ENCODE results near the gene EXOC6B.
"Not testable (repeated sequence)": the region's sequence is repeated elsewhere in the genome, so short reads cannot be mapped to it uniquely, and the experiment has no call there.

Gene EXOC6B

DNA sequence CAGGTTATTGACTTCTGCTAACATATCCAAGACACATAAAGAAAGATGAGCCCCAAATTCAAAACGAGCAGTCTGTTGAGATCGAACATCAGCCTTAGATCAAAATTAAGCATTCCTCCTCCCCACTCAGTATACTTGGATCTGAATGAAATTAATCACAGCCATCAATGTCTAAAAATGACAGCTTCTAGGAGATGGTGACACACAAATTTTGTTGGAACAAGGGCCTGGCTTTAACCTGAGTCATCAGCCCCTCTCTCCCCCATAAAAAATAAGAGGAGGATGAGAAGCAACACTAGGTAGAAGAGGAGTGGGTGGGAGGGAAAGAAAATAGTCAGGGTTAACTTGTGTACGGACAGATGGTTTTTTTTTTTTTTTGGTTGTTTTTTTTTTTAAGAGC is 223.1 kb downstream of the EXOC6B start:
- no peak for DNase-seq

DNA sequence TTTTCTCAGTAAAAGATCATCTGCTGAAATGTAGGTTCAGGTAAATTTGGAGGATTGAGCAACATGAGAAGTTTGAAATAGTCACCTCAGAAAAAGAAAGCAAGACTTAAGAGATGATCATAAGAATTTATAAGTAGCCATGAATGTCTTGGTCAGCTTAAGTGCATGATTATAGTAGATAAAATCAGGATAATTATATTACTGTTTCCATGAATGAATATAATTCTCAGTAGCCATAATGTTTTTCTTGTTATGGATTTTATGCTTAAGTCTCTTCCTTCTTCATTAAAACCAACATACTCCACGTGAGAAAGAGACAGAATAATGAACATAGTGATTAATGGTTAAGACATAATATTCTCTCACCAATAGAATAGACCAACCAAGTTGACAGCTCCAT is 223.7 kb downstream of the EXOC6B start:
- no peak for DNase-seq

DNA sequence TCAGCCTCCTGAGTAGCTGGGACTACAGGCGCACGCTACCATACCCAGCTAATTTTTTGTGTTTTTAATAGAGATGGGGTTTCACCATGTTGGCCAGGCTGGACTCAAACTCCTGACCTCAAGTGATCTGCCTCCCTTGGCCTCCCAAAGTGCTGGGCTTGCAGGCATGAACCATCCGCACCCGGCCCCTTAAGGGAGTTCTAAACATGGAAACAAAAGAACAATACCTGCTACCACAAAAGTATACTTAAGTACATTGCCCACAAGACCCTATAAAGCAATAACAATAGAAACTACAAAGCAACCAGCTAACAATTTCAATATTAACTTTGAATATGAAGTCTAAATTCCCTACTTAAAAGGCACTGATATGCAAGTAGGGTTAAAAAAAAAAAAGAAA is 242.0 kb downstream of the EXOC6B start:
- DNase-seq = not testable (repeated sequence)

DNA sequence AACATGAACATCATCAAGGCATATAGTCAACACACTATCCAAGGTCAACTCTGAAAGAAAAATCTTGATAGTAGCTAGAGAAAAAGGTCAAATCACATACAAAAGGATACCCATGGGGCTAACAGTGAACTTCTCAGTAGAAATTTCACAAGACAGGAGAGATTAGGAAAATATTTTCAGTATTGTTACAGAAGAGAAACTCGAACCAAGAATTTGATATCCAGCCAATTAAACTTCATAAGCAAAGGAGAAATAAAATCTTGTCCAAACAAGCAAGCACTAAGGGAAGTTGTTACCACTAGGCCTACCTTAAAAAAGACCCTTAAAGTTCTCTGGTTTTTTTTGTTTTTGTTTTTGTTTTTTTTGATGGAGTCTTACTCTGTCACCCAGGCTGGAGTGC is 242.5 kb downstream of the EXOC6B start:
- DNase-seq = no peak

DNA sequence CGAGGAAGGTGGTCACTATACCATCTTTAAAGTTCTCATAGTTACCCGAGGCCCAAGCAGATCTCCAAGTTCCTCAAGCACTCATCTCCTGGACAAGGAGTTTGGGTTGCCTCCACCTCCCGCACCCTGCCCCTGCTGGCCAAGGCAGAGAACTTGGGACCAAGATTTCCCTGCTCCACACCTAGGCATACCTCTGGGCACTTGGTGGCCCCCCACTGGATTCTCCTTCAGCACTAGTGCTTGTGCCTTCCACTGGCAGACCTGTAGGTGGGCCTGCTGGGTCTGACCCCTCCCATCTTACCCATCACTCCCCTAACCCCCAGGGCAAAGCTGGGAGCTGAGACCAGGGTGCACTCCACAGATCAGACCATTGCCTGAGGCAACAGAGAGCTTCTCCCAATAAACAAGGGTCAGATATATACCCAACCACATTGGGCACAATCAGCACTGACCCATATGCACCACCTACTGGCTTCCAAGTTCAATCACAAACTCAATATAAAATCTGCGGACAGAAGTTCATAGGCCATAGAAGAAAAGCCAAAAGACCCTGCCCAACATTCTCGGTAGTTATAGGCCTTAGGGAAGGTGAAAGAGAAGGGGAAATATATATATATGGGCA is 244.2 kb downstream of the EXOC6B start:
- no peak for DNase-seq

DNA sequence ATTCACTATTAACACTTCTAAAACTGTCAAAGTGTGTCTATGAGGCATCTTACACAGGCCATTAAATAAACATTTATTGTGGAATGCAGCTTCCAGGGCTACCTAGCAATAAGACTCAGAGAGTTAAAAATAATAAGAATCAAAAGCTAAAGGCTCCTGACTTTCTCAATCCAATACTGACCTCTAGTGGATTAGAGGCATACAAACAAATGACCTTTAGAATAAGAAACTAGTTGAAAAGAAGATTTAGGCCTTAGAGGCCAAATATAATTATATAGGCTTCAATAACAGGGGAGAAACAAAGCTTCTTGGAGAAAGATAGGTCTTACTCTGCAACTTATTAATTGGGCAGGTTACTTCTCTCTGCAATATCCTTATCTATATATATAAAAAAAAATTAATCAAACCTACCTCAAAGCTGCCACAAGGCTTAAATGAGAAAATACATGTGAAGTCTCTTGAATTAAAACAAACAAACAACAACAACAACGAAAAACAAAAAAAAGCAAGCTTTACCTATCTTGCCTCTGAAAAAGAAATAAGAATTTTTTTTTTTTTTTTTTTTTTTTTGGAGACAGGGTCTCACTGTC is 246.1 kb downstream of the EXOC6B start:
- no peak for DNase-seq

DNA sequence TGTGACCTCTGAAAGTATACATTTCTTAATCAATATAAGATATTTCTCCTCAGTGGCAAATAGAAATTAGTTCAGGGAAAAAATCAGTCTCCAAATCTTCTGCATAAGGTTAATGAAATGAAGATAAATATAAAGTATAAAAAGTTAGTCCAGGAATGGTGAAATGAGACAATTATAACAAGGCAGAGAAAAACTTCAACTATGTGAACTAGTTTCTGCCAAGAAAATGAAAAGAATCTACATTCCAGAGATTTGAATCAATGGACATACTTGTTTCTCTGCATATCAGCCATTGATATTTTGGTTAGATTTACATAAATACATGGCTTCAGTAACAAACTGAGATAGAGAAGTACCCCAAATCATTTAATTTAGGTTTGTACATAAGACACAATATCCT is 249.0 kb downstream of the EXOC6B start:
- DNase-seq = no peak

DNA sequence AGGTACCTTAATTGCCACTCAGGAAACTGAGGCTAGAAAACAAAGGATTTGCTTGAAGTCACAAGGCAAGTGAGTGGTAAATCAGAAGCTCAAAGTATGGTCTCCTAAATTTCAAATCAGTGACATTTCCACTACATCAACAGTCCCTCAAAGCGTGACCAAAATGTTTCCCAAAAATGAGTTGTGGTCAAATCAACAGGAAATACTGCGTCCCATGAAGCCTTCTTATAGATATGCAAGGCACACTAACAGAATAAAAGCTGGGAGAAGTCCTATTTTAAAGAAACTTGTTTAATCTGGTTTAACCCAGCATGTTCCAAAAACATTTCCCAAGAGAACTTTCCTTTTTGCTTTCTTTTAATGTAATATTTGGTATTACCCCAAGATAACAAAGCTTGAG is 249.4 kb downstream of the EXOC6B start:
- DNase-seq = no peak

DNA sequence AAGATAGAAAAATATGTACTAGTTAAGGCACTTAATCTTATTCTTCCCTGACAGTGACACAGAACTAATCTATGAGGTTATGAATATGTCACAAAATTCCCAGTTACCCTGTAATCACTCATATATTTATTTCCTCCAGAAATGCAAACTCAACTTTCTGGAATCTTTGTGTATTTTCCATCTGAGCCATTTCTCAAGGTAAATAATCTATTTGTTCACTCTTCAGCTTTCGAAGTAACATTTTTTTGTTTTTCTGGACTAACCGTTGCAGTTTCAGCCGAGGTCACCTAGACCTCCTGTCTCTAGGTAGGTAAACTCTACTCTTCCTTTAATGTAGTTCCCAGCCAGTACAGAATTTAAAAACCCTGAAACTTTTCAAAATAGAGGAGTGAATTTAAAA is 250.9 kb downstream of the EXOC6B start:
- DNase-seq = no peak

DNA sequence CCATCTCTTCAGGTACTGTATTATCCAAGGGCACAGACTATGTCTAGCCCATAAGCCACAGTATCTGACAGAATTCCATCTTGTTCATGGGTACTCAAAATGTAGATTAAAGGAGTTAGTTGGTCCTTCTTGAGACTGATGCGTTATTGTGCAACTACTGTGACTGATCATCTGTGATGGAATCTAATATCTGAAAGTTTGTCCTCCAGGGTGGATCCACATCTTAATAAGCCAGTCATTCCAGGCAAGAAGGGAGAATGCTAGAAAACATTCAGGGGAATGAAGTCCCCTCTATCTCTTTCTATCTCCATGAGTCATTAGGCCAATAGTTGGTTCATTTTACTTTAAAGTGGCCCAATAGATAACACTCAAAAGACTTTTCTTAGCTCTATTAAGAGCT is 252.6 kb downstream of the EXOC6B start:
- no peak for DNase-seq

DNA sequence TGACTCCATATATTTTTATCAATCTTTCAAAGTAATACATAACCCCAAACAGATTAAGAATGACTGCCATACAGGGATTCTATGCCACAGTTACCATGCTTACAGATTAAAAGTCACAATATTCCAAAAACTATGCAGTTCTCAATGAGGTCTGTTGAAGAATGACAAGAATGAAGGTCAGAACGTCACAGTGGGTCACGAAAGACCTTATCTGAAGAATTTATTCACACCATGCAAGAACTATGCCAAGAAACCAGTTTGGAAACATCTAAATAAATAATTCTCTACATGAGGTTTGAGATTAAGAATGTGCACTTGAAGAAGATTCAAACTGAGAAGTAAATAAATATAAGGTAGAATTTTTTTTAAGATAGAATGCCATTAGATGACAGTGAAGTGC is 253.3 kb downstream of the EXOC6B start:
- no peak for DNase-seq

DNA sequence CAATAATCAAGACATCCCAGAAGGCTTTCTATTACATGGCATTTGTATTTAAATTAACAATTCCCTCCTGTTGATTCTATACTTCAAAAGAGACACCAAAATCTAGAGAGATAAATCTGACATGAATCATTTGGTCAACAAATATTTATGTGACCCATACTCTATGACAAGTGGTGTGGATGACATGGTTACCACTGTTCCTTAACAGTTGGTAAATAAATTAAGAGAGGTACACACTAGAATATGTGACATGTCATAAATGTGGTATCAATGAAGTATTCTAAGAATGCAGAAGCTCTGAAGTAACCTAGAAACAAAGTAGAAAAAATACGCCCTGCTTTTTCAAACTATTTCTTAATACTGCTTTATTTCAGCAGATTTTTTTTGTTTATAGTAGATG is 255.4 kb downstream of the EXOC6B start:
- DNase-seq = no peak

DNA sequence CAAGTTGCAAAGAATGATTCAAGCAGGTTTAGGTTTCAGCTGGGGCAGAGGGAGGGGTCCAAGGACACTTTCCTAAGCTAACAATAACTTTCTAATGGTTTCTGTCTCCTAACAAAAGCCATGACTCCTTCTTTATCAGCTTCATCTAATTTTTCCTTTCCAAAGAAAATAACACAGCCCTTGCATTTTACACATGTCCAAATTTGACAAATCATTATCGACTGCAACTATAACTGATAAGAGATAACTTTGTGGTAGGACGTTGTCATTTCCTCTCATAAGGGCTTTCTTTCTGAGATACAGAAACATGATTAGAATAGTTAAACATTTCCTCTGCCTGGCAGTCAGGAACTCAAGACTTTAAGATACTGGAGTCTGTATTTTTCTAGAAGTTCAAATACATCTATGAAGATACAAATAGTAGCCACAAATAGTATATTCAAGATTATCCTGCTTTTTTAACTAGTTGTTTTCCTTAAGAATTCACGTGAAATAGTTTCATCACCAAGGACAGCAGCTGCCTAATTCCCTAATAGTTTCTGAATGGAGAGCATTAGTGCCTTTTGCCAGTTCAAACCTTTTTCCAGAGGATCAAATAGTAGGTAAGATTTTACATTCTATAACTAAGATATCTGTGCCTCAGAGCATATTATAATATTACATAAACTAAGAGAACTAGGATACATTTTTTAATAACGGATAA is 263.2 kb downstream of the EXOC6B start:
- no peak for DNase-seq

DNA sequence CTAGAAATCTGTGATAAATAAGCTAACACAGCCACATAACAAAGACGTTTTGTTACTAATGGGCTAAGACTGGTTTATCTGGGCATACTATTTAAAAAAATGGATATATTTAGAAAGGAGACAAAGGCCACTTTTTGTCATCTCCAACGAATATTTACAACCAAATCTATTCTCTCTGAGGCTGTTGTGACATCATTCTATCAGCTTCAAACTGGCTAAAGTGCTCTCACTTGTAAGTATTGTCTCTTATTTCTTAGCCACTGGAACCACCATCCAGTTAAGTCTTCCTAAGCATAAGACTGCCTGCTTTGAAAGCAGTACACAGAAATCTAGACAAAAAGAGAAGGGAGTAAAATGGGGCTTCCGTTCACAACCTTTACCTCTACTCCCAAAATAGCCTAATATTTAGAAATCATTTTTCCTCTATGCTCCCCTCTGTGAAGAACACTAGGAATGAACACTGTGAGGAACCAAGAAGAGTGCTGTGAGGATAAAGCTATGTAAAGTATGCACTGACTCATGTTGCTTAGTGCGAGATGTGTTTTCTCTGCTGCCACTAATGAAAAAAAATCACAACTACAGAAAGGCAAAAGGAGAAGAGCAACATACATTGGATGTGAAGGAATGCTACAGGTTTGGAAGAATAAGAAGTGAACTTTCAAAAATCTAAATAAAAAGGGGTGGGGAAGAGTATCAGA is 264.1 kb downstream of the EXOC6B start:
- DNase-seq = no peak

DNA sequence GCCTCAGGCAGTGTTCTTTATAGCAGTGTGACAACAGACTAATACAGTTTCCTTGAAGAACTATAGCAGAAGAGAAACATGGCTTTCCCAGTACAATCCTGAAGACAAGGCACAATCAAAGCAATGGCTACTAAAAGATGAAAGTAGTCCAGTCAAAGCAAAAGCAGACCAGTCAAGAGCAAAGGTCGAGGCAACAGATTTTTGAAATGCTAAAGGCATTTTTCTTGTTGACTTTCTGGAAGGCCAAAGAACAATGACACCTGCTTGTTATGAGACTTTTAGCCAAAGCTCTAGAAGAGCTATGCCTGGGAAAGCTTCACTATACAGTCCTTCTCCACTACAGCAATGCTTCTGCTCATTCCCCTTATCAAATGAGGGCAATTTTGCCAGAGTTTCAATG is 269.9 kb downstream of the EXOC6B start:
- no peak for DNase-seq

DNA sequence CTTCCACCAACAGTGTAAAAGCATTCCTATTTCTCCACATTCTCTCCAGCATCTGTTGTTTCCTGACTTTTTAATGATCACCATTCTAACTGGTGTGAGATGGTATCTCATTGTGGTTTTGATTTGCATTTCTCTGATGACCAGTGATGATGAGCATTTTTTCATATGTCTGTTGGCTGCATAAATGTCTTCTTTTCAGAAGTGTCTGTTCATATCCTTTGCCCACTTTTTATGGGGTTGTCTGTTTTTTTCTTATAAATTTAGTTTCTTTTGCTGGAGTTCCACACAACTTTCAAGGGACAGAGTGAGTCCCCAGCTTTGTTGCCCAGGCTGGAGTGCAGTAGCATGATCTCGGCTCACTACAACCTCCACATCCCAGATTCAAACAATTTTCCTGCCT is 270.5 kb downstream of the EXOC6B start:
- not testable (repeated sequence) for DNase-seq

DNA sequence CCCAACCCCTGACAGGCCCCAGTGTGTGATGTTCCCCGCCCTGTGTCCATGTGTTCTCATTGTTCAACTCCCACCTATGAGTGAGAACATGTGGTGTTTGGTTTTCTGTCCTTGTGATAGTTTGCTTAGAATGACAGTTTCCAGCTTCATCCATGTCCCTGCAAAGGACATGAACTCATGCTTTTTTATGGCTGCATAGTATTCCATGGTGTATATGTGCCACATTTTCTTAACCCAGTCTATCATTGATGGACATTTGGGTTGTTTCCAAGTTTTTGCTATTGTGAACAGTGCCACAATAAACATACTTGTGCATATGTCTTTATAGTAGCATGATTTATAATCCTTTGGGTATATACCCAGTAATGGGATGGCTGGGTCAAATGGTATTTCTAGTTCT is 270.9 kb downstream of the EXOC6B start:
- DNase-seq = not testable (repeated sequence)

DNA sequence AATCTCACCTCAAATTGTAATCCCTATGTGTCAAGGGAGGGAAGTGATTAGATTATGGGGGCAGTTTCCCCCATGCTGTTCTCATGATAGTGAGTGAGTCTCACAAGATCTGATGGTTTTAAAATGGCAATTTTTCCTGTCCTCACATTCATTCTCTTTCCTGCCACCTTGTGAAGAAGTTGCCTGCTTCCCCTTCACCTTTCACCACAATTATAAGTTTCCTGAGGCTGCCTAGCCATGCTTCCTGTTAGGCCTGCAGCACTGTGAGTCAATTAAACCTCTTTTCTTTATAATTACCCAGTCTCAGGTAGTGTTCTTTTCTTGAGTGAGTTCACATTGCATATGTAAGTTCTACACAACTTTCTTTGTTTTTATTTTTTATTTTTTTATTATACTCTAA is 271.5 kb downstream of the EXOC6B start:
- no peak for DNase-seq

DNA sequence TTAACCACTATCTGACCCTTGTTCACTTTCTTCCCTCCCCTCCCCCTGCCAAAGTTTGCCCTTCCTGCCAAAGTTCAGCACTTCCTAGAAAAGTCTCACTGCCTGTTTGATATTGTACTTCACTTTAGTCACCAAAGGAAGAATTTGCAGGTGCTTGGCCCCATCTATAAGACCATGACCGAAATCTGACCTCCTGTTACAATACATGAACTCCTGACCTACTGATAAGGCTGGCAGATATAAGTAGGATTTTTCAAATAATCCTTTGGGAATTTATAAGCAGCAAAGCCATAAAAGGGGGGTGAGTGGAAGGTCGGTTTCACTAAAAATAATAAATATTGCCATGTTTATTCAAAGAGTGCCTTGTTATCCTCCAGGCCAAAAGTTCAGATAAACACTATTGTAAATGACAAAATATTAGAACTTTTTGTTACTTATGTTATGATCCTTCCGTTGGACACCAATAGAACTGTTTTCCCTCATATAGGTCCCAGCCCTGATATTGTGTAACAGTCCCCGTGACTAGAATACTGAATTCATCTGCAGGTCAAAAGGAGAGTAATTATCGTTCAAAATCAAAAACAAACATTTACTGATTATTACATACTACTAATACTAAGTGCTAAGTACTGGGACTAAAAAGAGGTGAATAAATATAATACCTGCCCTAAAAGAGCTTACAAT is 277.6 kb downstream of the EXOC6B start:
- DNase-seq = no peak

DNA sequence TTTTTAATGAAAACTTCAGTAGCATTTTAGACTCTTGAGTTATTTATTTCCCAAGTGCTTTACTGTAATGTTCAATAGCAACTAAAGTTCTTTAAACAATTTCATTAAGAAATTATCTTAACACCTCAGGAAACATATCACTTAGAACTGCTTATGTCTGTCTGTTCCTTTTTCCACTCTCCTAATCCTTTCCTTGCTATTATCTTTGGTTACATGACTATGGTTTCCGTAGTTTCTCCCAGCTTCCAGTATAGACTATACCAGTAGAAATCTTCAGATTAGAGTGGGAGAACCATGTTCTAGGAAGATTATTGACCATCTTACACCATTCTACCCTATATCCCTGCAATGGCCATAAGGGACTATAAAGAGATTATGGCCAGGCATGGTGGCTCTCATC is 280.0 kb downstream of the EXOC6B start:
- no peak for DNase-seq

DNA sequence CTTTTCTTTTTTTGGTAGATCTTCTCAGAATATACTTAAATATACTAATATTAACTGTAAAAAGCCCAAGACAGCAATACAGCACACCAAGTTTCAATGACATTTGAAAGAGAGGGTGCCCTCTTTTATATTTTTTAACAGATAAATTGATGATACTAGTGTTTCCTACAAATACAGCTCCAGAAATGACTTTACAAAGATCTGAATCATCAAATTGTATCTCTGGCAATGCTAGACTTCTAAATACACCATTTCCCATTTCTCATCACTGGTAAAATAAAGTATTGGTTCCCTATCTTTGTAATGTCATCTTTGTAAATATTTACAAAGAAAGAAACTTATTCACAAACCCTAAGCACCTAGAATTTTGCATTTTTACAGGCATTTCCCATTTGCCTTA is 281.3 kb downstream of the EXOC6B start:
- no peak for DNase-seq

DNA sequence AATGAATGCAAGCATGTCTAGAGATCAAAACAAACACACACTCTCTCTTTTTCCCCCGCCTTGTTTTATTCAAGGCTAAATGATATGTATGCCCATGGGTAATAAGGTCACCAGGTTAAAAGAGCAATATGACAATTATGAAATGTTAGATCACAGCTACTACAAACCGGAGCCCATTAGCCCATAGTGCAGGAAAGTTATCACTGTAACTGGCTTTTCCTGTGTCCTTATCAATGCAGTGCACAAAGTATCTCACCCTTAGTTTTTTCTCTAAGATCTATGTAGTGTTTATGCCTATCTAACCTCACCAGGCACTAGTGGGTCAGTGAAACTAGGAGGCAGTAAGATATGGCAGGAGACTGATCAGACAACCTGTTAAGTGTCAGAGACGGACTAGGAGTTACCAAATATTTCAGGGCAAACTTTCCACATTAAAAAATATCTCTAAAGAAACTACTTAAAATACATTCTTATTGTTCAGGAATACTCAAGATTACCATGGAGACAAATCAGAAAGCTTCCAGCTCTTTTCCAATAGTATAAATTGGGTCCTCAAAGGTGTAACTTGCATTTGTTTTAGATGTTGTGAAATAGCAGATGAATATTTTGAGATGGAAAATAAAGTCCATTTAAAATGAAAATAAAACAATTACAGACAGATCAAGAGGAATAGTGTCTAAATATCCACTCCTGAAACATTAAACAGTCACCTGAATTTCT is 282.2 kb downstream of the EXOC6B start:
- no peak for DNase-seq

DNA sequence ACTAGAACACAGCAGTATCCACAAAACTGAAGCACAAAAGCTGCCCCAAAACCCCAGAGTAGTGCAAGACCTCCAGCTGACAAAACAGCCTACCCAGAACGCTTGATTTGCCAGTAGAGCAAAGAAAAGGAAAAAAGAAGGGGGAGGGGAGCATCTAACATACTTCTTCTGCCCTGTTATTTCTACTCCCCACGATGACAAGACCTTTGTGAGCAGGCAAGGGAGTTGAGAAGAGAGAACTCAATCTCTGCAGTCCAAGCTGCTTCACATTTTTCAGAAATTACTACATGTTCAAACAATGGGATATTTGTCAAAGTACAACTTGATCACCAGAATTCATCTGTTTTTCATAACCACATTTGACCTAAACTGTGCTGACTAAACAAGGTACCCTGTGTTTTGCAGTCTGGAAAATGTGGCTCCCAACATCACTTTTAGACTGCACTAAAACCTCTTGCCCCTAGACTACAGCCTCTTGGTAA is 286.7 kb downstream of the EXOC6B start:
- DNase-seq = no peak
